ENCODE data around the gene HSPB8. TPM values are rescaled to one million over a fixed set of nuclear protein-coding genes. Genes with fewer than 3 reads are reported as not detected.

The HSPB8 gene
- total RNA-seq, 2 donors from 2014 or later = 67.0 to 96.9 TPM

- H3K36me3 ChIP-seq = no peaks in the 10 kb centered on the region
- intact Hi-C loops (cut with DNase I) = loop anchor here (5.0 to 10.0 kb wide), 2 partner anchors 110 to 163 kb away; no protein-coding TSS in a partner anchor
- no peaks in the 10 kb centered on the region for H3K27me3 ChIP-seq (replicated peaks; ENCODE audit: insufficient read depth)
- H3K4me3 ChIP-seq = no peak overlapping the region
- 71% methylated on average over 7 of the region's 7 CpGs for WGBS
- no peak for DNase-seq (ENCODE audit: low spot score)
- no peaks in the 10 kb centered on the region for H3K4me1 ChIP-seq (replicated peaks)
- H3K27ac ChIP-seq = no peak overlapping the region
- TF ChIP-seq CTCF (IDR thresholded peaks at IDR 0.05) = no peak
- no peak for TF ChIP-seq POLR2A (IDR thresholded peaks at IDR 0.05)
- TF ChIP-seq POLR2AphosphoS5 (IDR thresholded peaks at IDR 0.05) = no peak
- H3K9me3 ChIP-seq = no peaks in the 10 kb centered on the region
These were observed 26.0 kb downstream of the HSPB8 start for GRCh38 chr12:119204671-119205285.

GRCh38 chr12:119206348-119207062 is 27.8 kb downstream of the HSPB8 start:
- DNase-seq (ENCODE audit: low spot score) = no peak
- TF ChIP-seq CTCF (IDR thresholded peaks at IDR 0.05) = no peak
- no peak for TF ChIP-seq POLR2AphosphoS5 (IDR thresholded peaks at IDR 0.05)
- TF ChIP-seq POLR2A (IDR thresholded peaks at IDR 0.05) = no peak
- no peaks in the 10 kb centered on the region for H3K9me3 ChIP-seq
- no peaks in the 10 kb centered on the region for H3K4me1 ChIP-seq (replicated peaks)
- H3K27me3 ChIP-seq (replicated peaks; ENCODE audit: insufficient read depth) = no peaks in the 10 kb centered on the region
- WGBS = 54% methylated on average over 8 of the region's 8 CpGs
- H3K27ac ChIP-seq = no peak overlapping the region
- H3K4me3 ChIP-seq = no peak overlapping the region
- no peaks in the 10 kb centered on the region for H3K36me3 ChIP-seq
- intact Hi-C loops (cut with DNase I) = loop anchor here (10.0 kb wide), 1 partner anchor 108 kb away; no protein-coding TSS in a partner anchor

GRCh38 chr12:119207063-119207560 is 28.4 kb downstream of the HSPB8 start:
- H3K9me3 ChIP-seq = no peaks in the 10 kb centered on the region
- no peaks in the 10 kb centered on the region for H3K4me1 ChIP-seq (replicated peaks)
- intact Hi-C loops (cut with DNase I) = loop anchor here (10.0 kb wide), 1 partner anchor 108 kb away; no protein-coding TSS in a partner anchor
- 96% methylated on average over 2 of the region's 2 CpGs for WGBS
- H3K4me3 ChIP-seq = no peak overlapping the region
- no peak for DNase-seq (ENCODE audit: low spot score)
- no peak overlapping the region for H3K27ac ChIP-seq
- TF ChIP-seq CTCF (IDR thresholded peaks at IDR 0.05) = no peak
- no peak for TF ChIP-seq POLR2AphosphoS5 (IDR thresholded peaks at IDR 0.05)
- TF ChIP-seq POLR2A (IDR thresholded peaks at IDR 0.05) = no peak
- no peaks in the 10 kb centered on the region for H3K27me3 ChIP-seq (replicated peaks; ENCODE audit: insufficient read depth)
- H3K36me3 ChIP-seq = no peaks in the 10 kb centered on the region

GRCh38 chr12:119208626-119209061 is 29.9 kb downstream of the HSPB8 start:
- 16% methylated on average over 6 of the region's 6 CpGs for WGBS
- DNase-seq (ENCODE audit: low spot score) = peak; percentile 8
- Histone ChIP-seq H3K4me1 (replicated peaks) (no peaks in the 10 kb centered on the region), H3K27me3 (replicated peaks; ENCODE audit: insufficient read depth) (no peaks in the 10 kb centered on the region), H3K36me3 (no peaks in the 10 kb centered on the region), H3K27ac (no peak overlapping the region), H3K9me3 (no peaks in the 10 kb centered on the region), H3K4me3 (no peak overlapping the region)
- intact Hi-C loops (cut with DNase I) = loop anchor here (10.0 kb wide), 1 partner anchor 106 kb away; no protein-coding TSS in a partner anchor
- TF ChIP-seq POLR2AphosphoS5 (IDR thresholded peaks at IDR 0.05) (peak; percentile 18), CTCF (IDR thresholded peaks at IDR 0.05) (no peak)
